ENCODE results near the gene CCDC24.

CCDC24 gene

GRCh38 chr1:44027320-44027719, 35.9 kb downstream of the CCDC24 start:
- DNase-seq: no peak

- DNase-seq: no peak
Measured at GRCh38 chr1:44029260-44029910, 38.0 kb downstream of the CCDC24 start.

GRCh38 chr1:44029911-44030604, 38.7 kb downstream of the CCDC24 start:
- peak; percentile 88 for DNase-seq

GRCh38 chr1:44030605-44031251, 39.3 kb downstream of the CCDC24 start:
- peak; percentile 64 for DNase-seq

GRCh38 chr1:44031252-44032169, 40.1 kb downstream of the CCDC24 start, which contains the start of gene SLC6A9:
TSS of gene SLC6A9 (minus strand) at chr1:44031462. CDS start at chr1:44024277, 7,185 bp downstream.
- DNase-seq: no peak

- no peak for DNase-seq
Measured at GRCh38 chr1:44032170-44032790, 40.9 kb downstream of the CCDC24 start.

GRCh38 chr1:44033041-44033575, 41.7 kb downstream of the CCDC24 start:
- DNase-seq: no peak

- DNase-seq: no peak
Measured at GRCh38 chr1:44033756-44034155, 42.4 kb downstream of the CCDC24 start.

- no peak for DNase-seq
Measured at GRCh38 chr1:44034423-44034822, 43.0 kb downstream of the CCDC24 start.

GRCh38 chr1:44034976-44035716, 43.7 kb downstream of the CCDC24 start:
- DNase-seq: no peak

GRCh38 chr1:44035726-44036408, 44.5 kb downstream of the CCDC24 start:
- no peak for DNase-seq

- DNase-seq: peak; percentile 73
Measured at GRCh38 chr1:44036409-44037139, 45.2 kb downstream of the CCDC24 start.

- no peak for DNase-seq
Measured at GRCh38 chr1:44037154-44037553, 45.8 kb downstream of the CCDC24 start.

- DNase-seq: no peak
Measured at GRCh38 chr1:44038876-44039657, 47.7 kb downstream of the CCDC24 start.

- DNase-seq: no peak
Measured at GRCh38 chr1:44040418-44040817, 49.0 kb downstream of the CCDC24 start.

- no peak for DNase-seq
Measured at GRCh38 chr1:44040846-44041245, 49.4 kb downstream of the CCDC24 start.

- no peak for DNase-seq
Measured at GRCh38 chr1:44043176-44044070, 52.0 kb downstream of the CCDC24 start.
